Measurements from ENCODE around the gene ZNF143.

The ZNF143 gene

GRCh38 chr11:9530901-9531625 is 70.3 kb downstream of the ZNF143 start:
- TF ChIP-seq CTCF (conservative IDR thresholded peaks at IDR 0.05; ENCODE audit: low read length): no peak
- TF ChIP-seq EZH2phosphoT487 (IDR thresholded peaks at IDR 0.05; ENCODE audit: borderline replicate concordance): no peak
- Histone ChIP-seq H3K9me2 (replicated peaks; ENCODE audit: low read depth, low read length) (no peaks in the 10 kb centered on the region), H4K20me1 (ENCODE audit: insufficient read depth, low read length, poor library complexity, severe bottlenecking) (no peaks in the 10 kb centered on the region), H2AFZ (ENCODE audit: low read length) (no peak overlapping the region), H3K4me1 (ENCODE audit: insufficient read depth, low read length, poor library complexity, severe bottlenecking) (no peaks in the 10 kb centered on the region), H3K27me3 (ENCODE audit: insufficient read depth, low read length, poor library complexity, severe bottlenecking) (no peaks in the 10 kb centered on the region), H3F3A (ENCODE audit: low read depth) (no peaks in the 10 kb centered on the region), H3K4me2 (ENCODE audit: low read depth, low read length, poor library complexity, severe bottlenecking) (no peak overlapping the region), H3K36me3 (ENCODE audit: insufficient read depth, low read length) (peaks cover 8% of the 10 kb centered on the region; the same call in 1 of the 2 replicates), H3K4me3 (ENCODE audit: low read length, poor library complexity, severe bottlenecking) (no peak overlapping the region), H3K9me3 (ENCODE audit: insufficient read depth, low read depth, low read length) (no peaks in the 10 kb centered on the region), H3K79me2 (ENCODE audit: insufficient read depth, low read length) (no peaks in the 10 kb centered on the region), H3K9ac (ENCODE audit: low read depth, low read length, poor library complexity, severe bottlenecking) (no peak overlapping the region)

- H2AFZ ChIP-seq (ENCODE audit: low read length): no peak overlapping the region
- no peak overlapping the region for H3K4me2 ChIP-seq (ENCODE audit: low read depth, low read length, poor library complexity, severe bottlenecking)
- no peaks in the 10 kb centered on the region for H3K9me2 ChIP-seq (replicated peaks; ENCODE audit: low read depth, low read length)
- no peaks in the 10 kb centered on the region for H3K27me3 ChIP-seq (ENCODE audit: insufficient read depth, low read length, poor library complexity, severe bottlenecking)
- TF ChIP-seq CTCF (conservative IDR thresholded peaks at IDR 0.05; ENCODE audit: low read length) (no peak), EZH2phosphoT487 (IDR thresholded peaks at IDR 0.05; ENCODE audit: borderline replicate concordance) (no peak)
- H3K4me1 ChIP-seq (ENCODE audit: insufficient read depth, low read length, poor library complexity, severe bottlenecking): no peaks in the 10 kb centered on the region
- H3K4me3 ChIP-seq (ENCODE audit: low read length, poor library complexity, severe bottlenecking): no peak overlapping the region
- no peak overlapping the region for H3K9ac ChIP-seq (ENCODE audit: low read depth, low read length, poor library complexity, severe bottlenecking)
- no peaks in the 10 kb centered on the region for H3K79me2 ChIP-seq (ENCODE audit: insufficient read depth, low read length)
- no peaks in the 10 kb centered on the region for H4K20me1 ChIP-seq (ENCODE audit: insufficient read depth, low read length, poor library complexity, severe bottlenecking)
- H3F3A ChIP-seq (ENCODE audit: low read depth): no peaks in the 10 kb centered on the region
- no peaks in the 10 kb centered on the region for H3K9me3 ChIP-seq (ENCODE audit: insufficient read depth, low read depth, low read length)
- no peaks in the 10 kb centered on the region for H3K36me3 ChIP-seq (ENCODE audit: insufficient read depth, low read length)
Observed at GRCh38 chr11:9533058-9533457, 72.2 kb downstream of the ZNF143 start.

DNA sequence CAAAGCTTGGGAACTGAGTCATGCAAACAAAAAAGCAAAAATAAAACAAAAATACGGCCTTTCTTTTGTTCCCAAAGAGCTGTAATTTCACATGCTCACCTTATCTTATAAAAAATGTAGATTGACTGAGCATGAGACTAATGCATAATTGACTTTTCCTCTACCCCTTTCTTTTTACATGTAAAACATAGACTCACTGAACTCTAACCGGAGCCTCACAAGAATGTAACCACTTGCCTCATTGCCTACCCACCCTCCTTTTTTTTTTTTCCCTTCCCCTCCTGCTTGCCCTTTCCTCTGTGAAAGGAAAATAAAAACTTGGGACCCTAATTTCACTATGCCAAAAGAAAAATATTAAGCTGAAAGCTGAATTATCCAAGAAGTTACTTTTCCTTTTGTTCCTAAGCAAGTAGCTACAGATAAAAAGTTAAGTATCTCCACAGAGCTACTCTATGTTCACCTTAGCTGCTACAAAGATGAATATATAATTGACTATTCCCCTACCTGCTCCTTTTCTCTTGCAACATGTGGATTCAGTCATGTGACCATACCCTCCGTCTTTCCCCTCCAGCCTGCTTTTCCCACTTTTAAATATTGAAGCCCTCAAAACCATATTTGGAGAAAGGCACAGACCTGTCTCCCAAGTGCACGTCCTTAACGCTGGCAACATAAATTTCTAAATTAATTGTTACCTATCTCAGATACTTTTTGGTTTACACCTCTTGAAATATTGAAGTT is 73.1 kb downstream of the ZNF143 start:
- no peak overlapping the region for H3K4me3 ChIP-seq (ENCODE audit: low read length, poor library complexity, severe bottlenecking)
- no peaks in the 10 kb centered on the region for H3K36me3 ChIP-seq (ENCODE audit: insufficient read depth, low read length)
- H3K27me3 ChIP-seq (ENCODE audit: insufficient read depth, low read length, poor library complexity, severe bottlenecking): no peaks in the 10 kb centered on the region
- H3K9ac ChIP-seq (ENCODE audit: low read depth, low read length, poor library complexity, severe bottlenecking): no peak overlapping the region
- H3F3A ChIP-seq (ENCODE audit: low read depth): no peaks in the 10 kb centered on the region
- H2AFZ ChIP-seq (ENCODE audit: low read length): no peak overlapping the region
- H4K20me1 ChIP-seq (ENCODE audit: insufficient read depth, low read length, poor library complexity, severe bottlenecking): no peaks in the 10 kb centered on the region
- no peak overlapping the region for H3K4me2 ChIP-seq (ENCODE audit: low read depth, low read length, poor library complexity, severe bottlenecking)
- TF ChIP-seq CTCF (conservative IDR thresholded peaks at IDR 0.05; ENCODE audit: low read length): no peak
- no peak for TF ChIP-seq EZH2phosphoT487 (IDR thresholded peaks at IDR 0.05; ENCODE audit: borderline replicate concordance)
- no peaks in the 10 kb centered on the region for H3K9me2 ChIP-seq (replicated peaks; ENCODE audit: low read depth, low read length)
- no peaks in the 10 kb centered on the region for H3K79me2 ChIP-seq (ENCODE audit: insufficient read depth, low read length)
- no peaks in the 10 kb centered on the region for H3K4me1 ChIP-seq (ENCODE audit: insufficient read depth, low read length, poor library complexity, severe bottlenecking)
- H3K9me3 ChIP-seq (ENCODE audit: insufficient read depth, low read depth, low read length): no peaks in the 10 kb centered on the region
